Transverse colon (tissue), 3 donors: ENCODE data around the gene AP1G2.

Experiments used
- EP300 ChIP-seq: sonication (generic); formaldehyde crosslinking; IDR thresholded peaks from one replicate; pipeline ENCODE4 v1.6.1; 2017; ENCODE audit warnings: antibody characterized with exemption, low read depth
- TF ChIP-seq, protein P1 (sequence below), 5 experiments: fragments of 200-600 bp in 3 of 5; fragments of 450-650 bp in 2 of 5; sonication (generic) in 3 of 5; IDR thresholded peaks; 1 replicate in 2 of 5; 2 replicates in 3 of 5; pipeline ENCODE4 v1.5.1; 2016 to 2017; ENCODE audit warnings: antibody characterized with exemption in 5 of 5, inconsistent platforms in 3 of 5, mild to moderate bottlenecking in 2 of 5, moderate library complexity in 1 of 5

DNA sequence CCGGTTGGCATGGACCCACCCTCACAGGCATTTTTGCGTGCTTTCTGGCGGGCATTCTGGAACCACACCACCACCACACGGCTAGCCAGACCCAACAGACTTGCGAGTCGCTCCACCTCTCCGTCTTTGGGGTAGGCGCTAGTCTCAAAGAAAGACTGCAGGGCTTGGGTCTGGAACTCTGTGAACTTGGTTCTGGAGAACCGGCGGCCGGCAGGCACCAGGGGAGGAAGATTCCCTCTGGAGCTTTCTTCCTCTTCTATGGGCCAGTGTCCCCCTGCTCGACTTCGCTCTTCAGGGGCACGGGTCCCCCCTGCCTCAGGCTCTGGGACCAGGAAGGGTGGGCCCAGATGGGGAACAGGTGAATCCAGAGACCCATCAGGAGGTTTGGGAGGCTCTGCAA is 42.6 kb downstream of the AP1G2 start:
- TF ChIP-seq EP300, result no peak
- TF ChIP-seq, protein P1, sequence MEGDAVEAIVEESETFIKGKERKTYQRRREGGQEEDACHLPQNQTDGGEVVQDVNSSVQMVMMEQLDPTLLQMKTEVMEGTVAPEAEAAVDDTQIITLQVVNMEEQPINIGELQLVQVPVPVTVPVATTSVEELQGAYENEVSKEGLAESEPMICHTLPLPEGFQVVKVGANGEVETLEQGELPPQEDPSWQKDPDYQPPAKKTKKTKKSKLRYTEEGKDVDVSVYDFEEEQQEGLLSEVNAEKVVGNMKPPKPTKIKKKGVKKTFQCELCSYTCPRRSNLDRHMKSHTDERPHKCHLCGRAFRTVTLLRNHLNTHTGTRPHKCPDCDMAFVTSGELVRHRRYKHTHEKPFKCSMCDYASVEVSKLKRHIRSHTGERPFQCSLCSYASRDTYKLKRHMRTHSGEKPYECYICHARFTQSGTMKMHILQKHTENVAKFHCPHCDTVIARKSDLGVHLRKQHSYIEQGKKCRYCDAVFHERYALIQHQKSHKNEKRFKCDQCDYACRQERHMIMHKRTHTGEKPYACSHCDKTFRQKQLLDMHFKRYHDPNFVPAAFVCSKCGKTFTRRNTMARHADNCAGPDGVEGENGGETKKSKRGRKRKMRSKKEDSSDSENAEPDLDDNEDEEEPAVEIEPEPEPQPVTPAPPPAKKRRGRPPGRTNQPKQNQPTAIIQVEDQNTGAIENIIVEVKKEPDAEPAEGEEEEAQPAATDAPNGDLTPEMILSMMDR (IDR thresholded peaks at IDR 0.05), result no peak
